ENCODE results near the gene IFNA2. TPM values are rescaled to one million over a fixed set of nuclear protein-coding genes. Genes with fewer than 3 reads are reported as not detected.

IFNA2 gene
- total RNA-seq, 1 donor, result not detected

GRCh38 chr9:21413624-21414023, 28.4 kb upstream of the IFNA2 start:
- H3K4me1 ChIP-seq (ENCODE audit: insufficient read depth, low read length), result no peaks in the 10 kb centered on the region
- TF ChIP-seq CTCF (IDR thresholded peaks at IDR 0.05; ENCODE audit: extremely low read depth, low read depth, low read length), result peak; percentile 53
- no peaks in the 10 kb centered on the region for H3K9me3 ChIP-seq (ENCODE audit: low read depth, low read length)
- H3K79me2 ChIP-seq (ENCODE audit: insufficient read depth, low read length), result no peaks in the 10 kb centered on the region
- H3K36me3 ChIP-seq (ENCODE audit: insufficient read depth, low read length), result no peaks in the 10 kb centered on the region
- H3K27me3 ChIP-seq (ENCODE audit: insufficient read depth, low read length), result peaks cover 28% of the 10 kb centered on the region
- no peak for DNase-seq (ENCODE audit: insufficient read length, low spot score, missing footprints)
- no peak overlapping the region for H3K4me2 ChIP-seq (ENCODE audit: insufficient read depth, low read length)
- no peak overlapping the region for H2AFZ ChIP-seq (ENCODE audit: low read length)
- no peak overlapping the region for H3K27ac ChIP-seq (ENCODE audit: low read depth, low read length)
- no peaks in the 10 kb centered on the region for H4K20me1 ChIP-seq (ENCODE audit: insufficient read depth, low read length)
- H3K4me3 ChIP-seq (ENCODE audit: insufficient read depth, low read length), result no peak overlapping the region

DNA sequence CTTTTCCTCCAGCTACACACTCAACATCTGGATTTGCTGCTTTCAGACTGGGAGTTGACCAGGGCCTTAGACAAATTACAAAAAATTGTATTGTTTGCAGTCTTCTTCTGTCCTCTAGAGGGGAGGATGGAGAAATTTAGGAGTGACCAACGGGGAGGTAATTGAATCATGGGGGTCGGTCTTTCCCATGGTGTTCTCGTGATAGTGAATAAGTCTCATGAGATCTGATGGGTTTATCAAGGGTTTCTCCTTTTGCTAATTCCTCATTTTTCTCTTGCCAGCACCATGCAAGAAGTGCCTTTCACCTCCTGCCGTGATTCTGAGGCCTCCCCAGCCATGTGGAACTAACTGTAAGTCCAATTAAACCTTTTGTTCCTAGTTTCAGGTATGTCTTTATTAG, 28.0 kb upstream of the IFNA2 start:
- Histone ChIP-seq H4K20me1 (ENCODE audit: insufficient read depth, low read length) (no peaks in the 10 kb centered on the region), H3K4me3 (ENCODE audit: insufficient read depth, low read length) (no peak overlapping the region), H3K9me3 (ENCODE audit: low read depth, low read length) (no peaks in the 10 kb centered on the region), H3K4me1 (ENCODE audit: insufficient read depth, low read length) (no peaks in the 10 kb centered on the region), H3K36me3 (ENCODE audit: insufficient read depth, low read length) (no peaks in the 10 kb centered on the region), H2AFZ (ENCODE audit: low read length) (no peak overlapping the region), H3K79me2 (ENCODE audit: insufficient read depth, low read length) (no peaks in the 10 kb centered on the region), H3K4me2 (ENCODE audit: insufficient read depth, low read length) (no peak overlapping the region), H3K27ac (ENCODE audit: low read depth, low read length) (no peak overlapping the region), H3K27me3 (ENCODE audit: insufficient read depth, low read length) (peaks cover 28% of the 10 kb centered on the region)
- no peak for TF ChIP-seq CTCF (IDR thresholded peaks at IDR 0.05; ENCODE audit: extremely low read depth, low read depth, low read length)
- DNase-seq (ENCODE audit: insufficient read length, low spot score, missing footprints), result no peak

- H3K4me1 ChIP-seq (ENCODE audit: insufficient read depth, low read length), result no peaks in the 10 kb centered on the region
- peaks cover 38% of the 10 kb centered on the region for H3K27me3 ChIP-seq (ENCODE audit: insufficient read depth, low read length)
- no peaks in the 10 kb centered on the region for H4K20me1 ChIP-seq (ENCODE audit: insufficient read depth, low read length)
- H3K79me2 ChIP-seq (ENCODE audit: insufficient read depth, low read length), result no peaks in the 10 kb centered on the region
- H3K36me3 ChIP-seq (ENCODE audit: insufficient read depth, low read length), result no peaks in the 10 kb centered on the region
- H3K27ac ChIP-seq (ENCODE audit: low read depth, low read length), result no peak overlapping the region
- no peak overlapping the region for H3K4me3 ChIP-seq (ENCODE audit: insufficient read depth, low read length)
- no peak overlapping the region for H3K4me2 ChIP-seq (ENCODE audit: insufficient read depth, low read length)
- DNase-seq (ENCODE audit: insufficient read length, low spot score, missing footprints), result no peak
- no peak for TF ChIP-seq CTCF (IDR thresholded peaks at IDR 0.05; ENCODE audit: extremely low read depth, low read depth, low read length)
- no peak overlapping the region for H2AFZ ChIP-seq (ENCODE audit: low read length)
- no peaks in the 10 kb centered on the region for H3K9me3 ChIP-seq (ENCODE audit: low read depth, low read length)
Measured at GRCh38 chr9:21412107-21412506, 26.9 kb upstream of the IFNA2 start.

DNA sequence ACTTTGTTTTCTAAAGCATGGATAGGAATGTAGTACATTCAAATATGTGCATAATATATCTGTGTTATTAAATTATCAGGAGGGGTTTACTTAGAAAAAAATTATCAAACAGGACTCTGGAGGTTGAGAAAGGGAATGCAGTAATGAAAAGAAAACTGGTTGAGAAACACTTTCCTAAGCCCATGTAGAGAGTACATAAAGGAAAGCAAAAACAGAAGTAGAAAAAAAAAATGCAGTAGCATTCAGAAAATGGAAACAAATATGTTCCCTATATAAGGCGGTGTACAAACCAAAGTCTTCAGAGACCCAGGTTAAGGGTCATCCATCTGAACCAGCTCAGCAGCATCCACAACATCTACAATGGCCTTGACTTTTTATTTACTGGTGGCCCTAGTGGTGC, 23.6 kb upstream of the IFNA2 start, which contains the start of gene IFNA8:
TSS of gene IFNA8 (plus strand) at position 301 of the 400 bp plus-strand sequence. CDS start at position 361, 60 bp downstream.
- Histone ChIP-seq H3K27me3 (ENCODE audit: insufficient read depth, low read length) (peaks cover 60% of the 10 kb centered on the region), H3K36me3 (ENCODE audit: insufficient read depth, low read length) (no peaks in the 10 kb centered on the region), H3K4me2 (ENCODE audit: insufficient read depth, low read length) (no peak within 1 kb of the TSS), H4K20me1 (ENCODE audit: insufficient read depth, low read length) (no peaks in the 10 kb centered on the region), H2AFZ (ENCODE audit: low read length) (no peak within 1 kb of the TSS), H3K79me2 (ENCODE audit: insufficient read depth, low read length) (no peaks in the 10 kb centered on the region), H3K27ac (ENCODE audit: low read depth, low read length) (no peak within 1 kb of the TSS), H3K4me3 (ENCODE audit: insufficient read depth, low read length) (no peak within 1 kb of the TSS), H3K9me3 (ENCODE audit: low read depth, low read length) (no peaks in the 10 kb centered on the region), H3K4me1 (ENCODE audit: insufficient read depth, low read length) (no peaks in the 10 kb centered on the region)
- DNase-seq (ENCODE audit: insufficient read length, low spot score, missing footprints), result no peak
- TF ChIP-seq CTCF (IDR thresholded peaks at IDR 0.05; ENCODE audit: extremely low read depth, low read depth, low read length), result no peak

Data from osteoblast (primary cell).